IMR-90 (cell line): ENCODE results near the gene KLK10. TPM values are rescaled to one million over a fixed set of nuclear protein-coding genes. Genes with fewer than 3 reads are reported as not detected.

ENCODE experiments used
- ATAC-seq: fragments of 200-7000 bp; cut with Tn5 transposase; 2 replicates; pipeline ENCODE4 v1.9.1; 2020; ENCODE audit warnings: low read depth, mild to moderate bottlenecking, moderate library complexity
- BruUV-seq: library from RNA; stranded (reverse); fragments of 400-500 nt; replicated peaks from 2 replicates; lab custom pipeline; 2021; lab: Mats Ljungman, UMichigan
- CTCF ChIA-PET: fragments of 300-600 bp; formaldehyde crosslinking; extraction: SDS; loops from one replicate; lab custom pipeline; 2021; ENCODE audit warnings: antibody characterized with exemption; lab: Yijun Ruan, JAX
- POLR2A ChIA-PET: fragments of 300-600 bp; sonication (Branson Sonifier 250); formaldehyde crosslinking; loops from one replicate; lab custom pipeline; 2022; ENCODE audit warnings: antibody characterized with exemption; ENCODE audit not compliant: unreplicated experiment; lab: Charles Lee
- DNase-seq: peaks from one replicate; pipeline ENCODE4 v3.0.0; 2013
- H2AFZ ChIP-seq: replicated peaks from 2 replicates; pipeline ENCODE3; 2013; ENCODE audit warnings: low read length, mild to moderate bottlenecking; ENCODE audit not compliant: poor library complexity
- H2AK5ac ChIP-seq: 2 replicates; pipeline ENCODE4 v1.6.1; 2013; ENCODE audit warnings: low read depth, low read length, inconsistent platforms
- H2AK9ac ChIP-seq: replicated peaks from 2 replicates; pipeline ENCODE3; 2013; ENCODE audit warnings: mild to moderate bottlenecking, low read depth, low read length, moderate library complexity; ENCODE audit not compliant: poor library complexity
- H2BK120ac ChIP-seq: 2 replicates; pipeline ENCODE4 v1.6.1; 2013; ENCODE audit warnings: low read depth, low read length, inconsistent platforms
- H2BK15ac ChIP-seq: 3 replicates; pipeline ENCODE4 v1.6.1; 2013; ENCODE audit warnings: low read depth, low read length, inconsistent platforms
- H2BK20ac ChIP-seq: 2 replicates; pipeline ENCODE4 v1.6.1; 2013; ENCODE audit warnings: low read depth, mild to moderate bottlenecking, inconsistent platforms, low read length, moderate library complexity
- H2BK5ac ChIP-seq: 2 replicates; pipeline ENCODE4 v1.6.1; 2013; ENCODE audit warnings: mild to moderate bottlenecking, low read depth, low read length, inconsistent platforms; ENCODE audit not compliant: poor library complexity, severe bottlenecking
- H3K14ac ChIP-seq: replicated peaks from 2 replicates; pipeline ENCODE4 v1.6.1; 2013; ENCODE audit warnings: low read depth, low read length, inconsistent platforms
- H3K18ac ChIP-seq: 2 replicates; pipeline ENCODE4 v1.6.1; 2013; ENCODE audit warnings: low read depth, low read length, control low read depth
- H3K23ac ChIP-seq: 2 replicates; pipeline ENCODE4 v1.6.1; 2013; ENCODE audit warnings: low read depth, low read length, inconsistent platforms
- H3K27ac ChIP-seq: 2 replicates; pipeline ENCODE4 v1.5.1; 2013; ENCODE audit warnings: mild to moderate bottlenecking, control low read depth, low read length; ENCODE audit not compliant: insufficient read depth
- H3K27me3 ChIP-seq: 2 replicates; pipeline ENCODE4 v1.6.1; 2013; ENCODE audit warnings: low read length; ENCODE audit not compliant: control insufficient read depth, insufficient read depth
- H3K36me3 ChIP-seq: 2 replicates; pipeline ENCODE4 v1.6.1; 2013; ENCODE audit warnings: low read length, mixed read lengths; ENCODE audit not compliant: control insufficient read depth, insufficient read depth
- H3K4ac ChIP-seq: 2 replicates; pipeline ENCODE4 v1.6.1; 2013; ENCODE audit warnings: low read depth, low read length, inconsistent platforms
- H3K4me1 ChIP-seq: 2 replicates; pipeline ENCODE4 v1.6.1; 2013; ENCODE audit warnings: low read length, mixed read lengths; ENCODE audit not compliant: control insufficient read depth, insufficient read depth
- H3K4me2 ChIP-seq: 2 replicates; pipeline ENCODE4 v1.6.1; 2013; ENCODE audit warnings: low read depth, mild to moderate bottlenecking, control low read depth, low read length, moderate library complexity
- H3K4me3 ChIP-seq: 2 replicates; pipeline ENCODE4 v1.5.1; 2013; ENCODE audit warnings: low read depth, mild to moderate bottlenecking, control low read depth, low read length, moderate library complexity; ENCODE audit not compliant: insufficient read depth
- H3K56ac ChIP-seq: 2 replicates; pipeline ENCODE4 v1.6.1; 2013; ENCODE audit warnings: low read length, inconsistent platforms; ENCODE audit not compliant: insufficient read depth; ENCODE audit errors: extremely low read depth
- H3K79me1 ChIP-seq, 2 experiments: 2 replicates each; pipeline ENCODE4 v1.6.1; 2013; ENCODE audit warnings: low read length in 2 of 2, inconsistent platforms in 1 of 2, low read depth in 1 of 2
- H3K9ac ChIP-seq: 2 replicates; pipeline ENCODE4 v1.6.1; 2013; ENCODE audit warnings: low read depth, low read length, control low read depth
- H3K9me1 ChIP-seq: 2 replicates; pipeline ENCODE4 v1.6.1; 2013; ENCODE audit warnings: low read length, inconsistent platforms; ENCODE audit not compliant: insufficient read depth
- H3K9me3 ChIP-seq: 2 replicates; pipeline ENCODE4 v1.6.1; 2013; ENCODE audit warnings: low read length; ENCODE audit not compliant: control insufficient read depth, insufficient read depth
- H4K20me1 ChIP-seq: 2 replicates; pipeline ENCODE4 v1.6.1; 2013; ENCODE audit warnings: low read length, inconsistent platforms; ENCODE audit not compliant: insufficient read depth
- H4K5ac ChIP-seq: 2 replicates; pipeline ENCODE4 v1.6.1; 2013; ENCODE audit warnings: mild to moderate bottlenecking, low read depth, low read length, control low read depth
- H4K8ac ChIP-seq, 2 experiments: 2 replicates each; pipeline ENCODE4 v1.6.1; 2013; ENCODE audit warnings: low read depth in 2 of 2, low read length in 2 of 2, control low read depth in 1 of 2, inconsistent platforms in 1 of 2
- H4K91ac ChIP-seq: 2 replicates; pipeline ENCODE4 v1.6.1; 2013; ENCODE audit warnings: low read depth, low read length, inconsistent platforms; ENCODE audit not compliant: insufficient read depth
- CHD1 ChIP-seq: IDR thresholded peaks from 2 replicates; pipeline ENCODE4 v1.6.1; 2012; ENCODE audit warnings: low read depth, low read length, improper control_type of control experiment
- FOS ChIP-seq: fragments of 150-350 bp; IDR thresholded peaks from 2 replicates; pipeline ENCODE4 v1.6.1; 2016; ENCODE audit warnings: low read depth, low read length
- MAFK ChIP-seq: IDR thresholded peaks from 2 replicates; pipeline ENCODE4 v1.6.1; 2012; ENCODE audit warnings: low read depth, low read length, improper control_type of control experiment
- MAZ ChIP-seq: IDR thresholded peaks from 2 replicates; pipeline ENCODE4 v1.6.1; 2012; ENCODE audit warnings: low read depth, mild to moderate bottlenecking, low read length, improper control_type of control experiment, moderate library complexity, borderline replicate concordance
- MXI1 ChIP-seq: IDR thresholded peaks from 2 replicates; pipeline ENCODE4 v1.6.1; 2012; ENCODE audit warnings: low read depth, mild to moderate bottlenecking, low read length, moderate library complexity, borderline replicate concordance
- POLR2A ChIP-seq: IDR thresholded peaks from 2 replicates; pipeline ENCODE4 v1.6.1; 2012; ENCODE audit warnings: mild to moderate bottlenecking, low read depth, low read length
- RCOR1 ChIP-seq: IDR thresholded peaks from 2 replicates; pipeline ENCODE4 v1.6.1; 2012; ENCODE audit warnings: mild to moderate bottlenecking, low read length, improper control_type of control experiment; ENCODE audit not compliant: insufficient replicate concordance
- SMC3 ChIP-seq: fragments of 150-350 bp; IDR thresholded peaks from 2 replicates; pipeline ENCODE4 v1.6.1; 2016; ENCODE audit warnings: low read depth, mild to moderate bottlenecking, antibody characterized with exemption, low read length, moderate library complexity
- WGBS, 2 experiments: methylation state at CpG; one replicate each; pipeline versions ENCODE4 v1.1.5 to v1.1.7; 2013; ENCODE audit warnings: missing lambda C conversion rate in 2 of 2; ENCODE audit not compliant: insufficient read length in 1 of 2; ENCODE audit errors: extremely low coverage in 2 of 2; 5-methylcytosine and 5-hydroxymethylcytosine counted together
- dilution Hi-C: fragments of 300-500 bp; cut with HindIII; formaldehyde crosslinking; loops from one replicate; pipeline ENCODE4 v1.14.3; 2018; ENCODE audit warnings: low sequenced_read_pairs; ENCODE audit not compliant: unreplicated experiment
- in situ Hi-C: fragments of 300-500 bp; cut with MboI; formaldehyde crosslinking; loops from 3 replicates; pipeline ENCODE4 v1.14.3; 2019; ENCODE audit warnings: low sequenced_read_pairs, inconsistent platforms, mixed read lengths
- intact Hi-C: fragments of 100-400 bp; cut with micrococcal nuclease; formaldehyde crosslinking; loops from 2 replicates; pipeline ENCODE4 v1.10.0; 2022
- polyA plus RNA-seq, 3 experiments: library from polyadenylated mRNA; depleted of rRNA; stranded (reverse); fragments of >200 nt; gene quantifications; 2 replicates each; pipeline ENCODE4 v1.2.3, GENCODE V29; 2012; ENCODE audit warnings: low replicate concordance in 1 of 3
- total RNA-seq: library from RNA; depleted of rRNA; stranded (reverse); fragments of >200 nt; gene quantifications from 2 replicates; pipeline ENCODE4 v1.2.3, GENCODE V29; 2012
- TF ChIP-seq, protein P1 (sequence below): conservative IDR thresholded peaks from 2 replicates; pipeline ENCODE4 v1.5.1; 2012; ENCODE audit warnings: mild to moderate bottlenecking, low read depth, low read length, improper control_type of control experiment

KLK10 gene
- total and polyA plus RNA-seq, 2 of the 4 experiments (the other 2 are of a cell fraction): not detected

- in situ Hi-C loops: loop anchor here (10.0 kb wide), 1 partner anchor 143 kb away; no protein-coding TSS in a partner anchor
- ATAC-seq (no peak), DNase-seq (no peak)
- CTCF ChIA-PET: no interaction called here
- Histone ChIP-seq H2AK9ac (no peak overlapping the region), H2AK5ac (no peak overlapping the region), H3K4me3 (no peak overlapping the region), H3K36me3 (no peaks in the 10 kb centered on the region), H2BK5ac (no peak overlapping the region), H3K27me3 (no peaks in the 10 kb centered on the region), H3K79me1 (no peaks in the 10 kb centered on the region), H3K56ac (no peak overlapping the region), H3K4ac (no peak overlapping the region), H4K8ac (no peak overlapping the region), H3K9ac (no peak overlapping the region), H3K9me3 (peaks cover 8% of the 10 kb centered on the region; the same call in 1 of the 2 replicates), H3K9me1 (no peaks in the 10 kb centered on the region), H3K18ac (no peak overlapping the region), H2AFZ (no peak overlapping the region), H3K23ac (no peak overlapping the region), H4K5ac (no peak overlapping the region), H2BK20ac (no peak overlapping the region), H3K27ac (no peak overlapping the region), H2BK15ac (no peak overlapping the region), H2BK120ac (no peak overlapping the region), H3K14ac (no peak overlapping the region), H4K91ac (no peak overlapping the region), H3K4me2 (no peak overlapping the region), H3K4me1 (no peaks in the 10 kb centered on the region), H4K20me1 (no peaks in the 10 kb centered on the region)
- intact Hi-C loops: no loop called here
- POLR2A ChIA-PET: no interaction called here
- WGBS, 2 experiments: 78% methylated on average over 26 of the region's 28 CpGs; no CpG with 5 or more reads in 1 of the 2 experiments
- BruUV-seq: no TSS peak
- TF ChIP-seq SMC3 (no peak), POLR2A (no peak), MAFK (no peak), FOS (no peak), MAZ (no peak), MXI1 (no peak), RCOR1 (no peak), CHD1 (no peak)
- TF ChIP-seq, protein P1, sequence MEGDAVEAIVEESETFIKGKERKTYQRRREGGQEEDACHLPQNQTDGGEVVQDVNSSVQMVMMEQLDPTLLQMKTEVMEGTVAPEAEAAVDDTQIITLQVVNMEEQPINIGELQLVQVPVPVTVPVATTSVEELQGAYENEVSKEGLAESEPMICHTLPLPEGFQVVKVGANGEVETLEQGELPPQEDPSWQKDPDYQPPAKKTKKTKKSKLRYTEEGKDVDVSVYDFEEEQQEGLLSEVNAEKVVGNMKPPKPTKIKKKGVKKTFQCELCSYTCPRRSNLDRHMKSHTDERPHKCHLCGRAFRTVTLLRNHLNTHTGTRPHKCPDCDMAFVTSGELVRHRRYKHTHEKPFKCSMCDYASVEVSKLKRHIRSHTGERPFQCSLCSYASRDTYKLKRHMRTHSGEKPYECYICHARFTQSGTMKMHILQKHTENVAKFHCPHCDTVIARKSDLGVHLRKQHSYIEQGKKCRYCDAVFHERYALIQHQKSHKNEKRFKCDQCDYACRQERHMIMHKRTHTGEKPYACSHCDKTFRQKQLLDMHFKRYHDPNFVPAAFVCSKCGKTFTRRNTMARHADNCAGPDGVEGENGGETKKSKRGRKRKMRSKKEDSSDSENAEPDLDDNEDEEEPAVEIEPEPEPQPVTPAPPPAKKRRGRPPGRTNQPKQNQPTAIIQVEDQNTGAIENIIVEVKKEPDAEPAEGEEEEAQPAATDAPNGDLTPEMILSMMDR: no peak
- dilution Hi-C loops: no loop called here
Observed at GRCh38 chr19:51031880-51032225, 12.3 kb upstream of the KLK10 start.
